ENCODE data around the gene ROR2.

DNA sequence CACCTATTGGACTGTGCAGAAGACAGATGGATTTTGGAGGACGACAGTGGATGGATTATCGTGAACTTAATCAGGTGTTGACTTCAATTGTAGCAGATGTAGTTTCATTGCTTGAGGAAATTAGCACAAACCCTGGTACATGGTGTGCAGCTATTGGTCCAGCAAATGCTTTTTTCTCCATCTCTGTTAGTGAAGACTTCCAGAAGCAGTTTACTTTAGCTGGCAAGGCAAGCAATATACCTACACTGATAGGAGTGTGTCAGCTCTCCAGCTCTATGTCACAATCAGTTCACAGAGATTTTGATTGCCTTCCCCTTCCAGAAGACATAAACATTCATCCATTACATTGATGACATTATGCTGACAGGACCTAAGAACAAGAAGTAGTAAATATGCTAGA lies 35.7 kb upstream of the ROR2 start:
- TF ChIP-seq POLR2A (IDR thresholded peaks at IDR 0.05; ENCODE audit: low read length) = no peak
- no peak for TF ChIP-seq GATA1 (IDR thresholded peaks at IDR 0.05; ENCODE audit: low read depth, low read length)
